Stimulated activated CD4-positive, alpha-beta T cell treated with anti-CD3 and anti-CD28 coated beads, Interleukin-12 subunit alpha, Interleukin-12 subunit beta, amount 100 ng/mL, for 4 hours (primary cell): ENCODE data around the gene FREM1.

Experiments used
- DNase-seq: peaks from one replicate; pipeline ENCODE4 v3.0.0-alpha.2; 2020

Gene FREM1

GRCh38 chr9:14908295-14909180 lies 1.7 kb downstream of the FREM1 start:
- no peak for DNase-seq

GRCh38 chr9:14907696-14908095 lies 2.5 kb downstream of the FREM1 start:
- no peak for DNase-seq

- no peak for DNase-seq
Measured at GRCh38 chr9:14907360-14907685, 2.9 kb downstream of the FREM1 start.

GRCh38 chr9:14906644-14907359 lies 3.4 kb downstream of the FREM1 start:
- DNase-seq, result no peak

GRCh38 chr9:14906000-14906399 lies 4.2 kb downstream of the FREM1 start:
- DNase-seq, result no peak

GRCh38 chr9:14903040-14903439 lies 7.2 kb downstream of the FREM1 start:
- DNase-seq, result no peak

- no peak for DNase-seq
Measured at GRCh38 chr9:14902561-14902960, 7.7 kb downstream of the FREM1 start.

GRCh38 chr9:14899815-14900193 lies 10.4 kb downstream of the FREM1 start:
- no peak for DNase-seq

GRCh38 chr9:14899042-14899814 lies 11.0 kb downstream of the FREM1 start:
- DNase-seq, result no peak

GRCh38 chr9:14895806-14896205 lies 14.4 kb downstream of the FREM1 start:
- DNase-seq, result no peak

- no peak for DNase-seq
Measured at GRCh38 chr9:14893280-14893679, 16.9 kb downstream of the FREM1 start.

- DNase-seq, result no peak
Measured at GRCh38 chr9:14891332-14891731, 18.9 kb downstream of the FREM1 start.

- DNase-seq, result no peak
Measured at GRCh38 chr9:14889451-14889850, 20.8 kb downstream of the FREM1 start.

GRCh38 chr9:14888875-14889274 lies 21.4 kb downstream of the FREM1 start:
- no peak for DNase-seq

GRCh38 chr9:14888272-14888671 lies 22.0 kb downstream of the FREM1 start:
- DNase-seq, result no peak

- no peak for DNase-seq
Measured at GRCh38 chr9:14887149-14887548, 23.1 kb downstream of the FREM1 start.

GRCh38 chr9:14883310-14883944 lies 26.8 kb downstream of the FREM1 start:
- no peak for DNase-seq

- DNase-seq, result no peak
Measured at GRCh38 chr9:14882090-14882489, 28.1 kb downstream of the FREM1 start.

- DNase-seq, result no peak
Measured at GRCh38 chr9:14881006-14881405, 29.2 kb downstream of the FREM1 start.

GRCh38 chr9:14870090-14870489 lies 40.1 kb downstream of the FREM1 start:
- DNase-seq, result no peak

GRCh38 chr9:14869671-14870070 lies 40.6 kb downstream of the FREM1 start:
- DNase-seq, result no peak

GRCh38 chr9:14868772-14869583 lies 41.2 kb downstream of the FREM1 start:
- DNase-seq, result no peak
